K562 (cell line): ENCODE results near the gene PIK3R2. TPM values are rescaled to one million over a fixed set of nuclear protein-coding genes. Genes with fewer than 3 reads are reported as not detected.

Experiments used
- ARID3A ChIP-seq: IDR thresholded peaks from 2 replicates; pipeline ENCODE4 v1.6.1; 2012; ENCODE audit warnings: low read depth, low read length, improper control_type of control experiment, borderline replicate concordance
- C11orf30 ChIP-seq: fragments of 450-650 bp; IDR thresholded peaks from 2 replicates; pipeline ENCODE4 v1.6.1; 2016; ENCODE audit warnings: low read depth, mild to moderate bottlenecking
- CXXC5 ChIP-seq: fragments of 250-450 bp; sonication (Bioruptor Pico); IDR thresholded peaks from 2 replicates; pipeline ENCODE4 v1.8.0; 2022; ENCODE audit warnings: inconsistent platforms, mild to moderate bottlenecking, moderate library complexity
- FOXP4 ChIP-seq: sonication (generic); formaldehyde crosslinking; IDR thresholded peaks from 2 replicates; pipeline ENCODE4 v1.8.0; 2022; ENCODE audit warnings: mild to moderate bottlenecking, missing genetic modification reagents, borderline replicate concordance
- GTF2A2 ChIP-seq: IDR thresholded peaks from 2 replicates; pipeline ENCODE4 v1.6.1; 2016; ENCODE audit warnings: mild to moderate bottlenecking, missing genetic modification characterization, missing compliant biosample characterization
- MLLT1 ChIP-seq, 2 experiments: fragments of 450-650 bp; IDR thresholded peaks; 2 replicates each; pipeline ENCODE4 v1.6.1; 2016
- PKNOX1 ChIP-seq: fragments of 450-650 bp; IDR thresholded peaks from 2 replicates; pipeline ENCODE4 v1.6.1; 2016
- PRMT5 ChIP-seq: sonication (generic); formaldehyde crosslinking; IDR thresholded peaks from 2 replicates; pipeline ENCODE4 v1.5.0; 2020; ENCODE audit warnings: missing genetic modification reagents
- RBFOX2 ChIP-seq: fragments of 200-400 bp; formaldehyde crosslinking; IDR thresholded peaks from 2 replicates; pipeline ENCODE4 v1.6.1; 2017; ENCODE audit warnings: low read depth, mild to moderate bottlenecking, low read length, moderate library complexity
- RFX5 ChIP-seq: IDR thresholded peaks from 2 replicates; pipeline ENCODE4 v1.6.1; 2011; ENCODE audit warnings: low read depth, mild to moderate bottlenecking, improper control_type of control experiment, low read length
- SIN3B ChIP-seq: fragments of 450-650 bp; IDR thresholded peaks from 2 replicates; pipeline ENCODE4 v1.6.1; 2017; ENCODE audit warnings: low read depth, mild to moderate bottlenecking, moderate library complexity
- SP1 ChIP-seq: sonication (generic); formaldehyde crosslinking; IDR thresholded peaks from 2 replicates; pipeline ENCODE4 v1.8.1; 2022; ENCODE audit warnings: mild to moderate bottlenecking, missing genetic modification reagents
- SP2 ChIP-seq: IDR thresholded peaks from 2 replicates; pipeline ENCODE4 v1.6.1; 2011; ENCODE audit warnings: mild to moderate bottlenecking, low read depth, low read length, moderate library complexity; ENCODE audit not compliant: poor library complexity, severe bottlenecking; ENCODE audit errors: extremely low read depth
- YY1 ChIP-seq, 3 experiments: IDR thresholded peaks; 2 replicates each; pipeline ENCODE4 v1.6.1; 2011; ENCODE audit warnings: low read length in 2 of 3, mild to moderate bottlenecking in 2 of 3, moderate library complexity in 2 of 3, borderline replicate concordance in 1 of 3, control low read depth in 1 of 3, low read depth in 1 of 3; ENCODE audit not compliant: insufficient read depth in 3 of 3, insufficient replicate concordance in 2 of 3, control insufficient read depth in 1 of 3, insufficient read length in 1 of 3; ENCODE audit errors: extremely low read depth in 1 of 3
- ZBTB12 ChIP-seq: fragments of 250-450 bp; sonication (Bioruptor Pico); IDR thresholded peaks from 2 replicates; pipeline ENCODE4 v1.4.0; 2020
- ZNF511 ChIP-seq: sonication (generic); formaldehyde crosslinking; IDR thresholded peaks from 2 replicates; pipeline ENCODE4 v1.8.0; 2022; ENCODE audit warnings: mild to moderate bottlenecking, missing genetic modification reagents
- polyA plus RNA-seq, 8 experiments: library from polyadenylated mRNA; depleted of rRNA in 4 of 8; stranded (reverse) in 5 of 8; unstranded in 3 of 8; fragments of >200 nt; fragmentation: Nextera tagmentation in 2 of 8; fragmentation: Illumina TruSeq in 1 of 8; extraction: Ambion mirVana in 2 of 8; extraction: Trizol in 1 of 8; gene quantifications; 2 replicates each; pipeline versions ENCODE4 v1.2.1 to v1.2.3, GENCODE V29; 2011 to 2014; ENCODE audit warnings: inconsistent platforms in 1 of 8, missing spikeins in 1 of 8
- total RNA-seq, 7 experiments: library from RNA; depleted of rRNA in 6 of 7; stranded (reverse); fragments of >200 nt in 6 of 7; fragmentation: Illumina TruSeq in 2 of 7; extraction: Trizol in 2 of 7; gene quantifications; 2 replicates each; pipeline versions ENCODE4 v1.2.1 to v1.2.3, GENCODE V29; 2011 to 2021; ENCODE audit warnings: low replicate concordance in 1 of 7

Gene PIK3R2
- total and polyA plus RNA-seq, 9 of the 15 experiments (the other 6 are each of a cell fraction or from before 2014, with no cell fraction given) = 0.39 to 37.9 (median 5.3) TPM

GRCh38 chr19:18192673-18193387, 39.9 kb downstream of the PIK3R2 start, which contains the start of gene MPV17L2 (continued):
- TF ChIP-seq PKNOX1 (peak; percentile 80), YY1 (IDR thresholded peaks at IDR 0.05; ENCODE audit: borderline replicate concordance in 1 of 3, control insufficient read depth in 1 of 3, extremely low read depth in 1 of 3, insufficient read depth in 3 of 3, insufficient read length in 1 of 3, insufficient replicate concordance in 2 of 3, low read depth in 1 of 3, low read length in 2 of 3) (peak in 2 of 3 experiments; percentile 74 to 83), SIN3B (peak; percentile 83; the same call in 1 of the 2 replicates), C11orf30 (peak; percentile 70; the same call in 1 of the 2 replicates), SP2 (peak; percentile 89), ARID3A (peak; percentile 42; the same call in 1 of the 2 replicates), ZNF511 (CRISPR knock-in tag) (no peak), SP1 (CRISPR knock-in tag) (peak; percentile 99), RBFOX2 (peak; percentile 91), RFX5 (peak; percentile 86), PRMT5 (CRISPR knock-in tag) (no peak), MLLT1 (IDR thresholded peaks at IDR 0.05) (peak in 1 of 2 experiments; percentile 93; a peak in 1 of 4 replicates), CXXC5 (peak; percentile 83), FOXP4 (CRISPR knock-in tag) (no peak), GTF2A2 (tag) (no peak), ZBTB12 (CRISPR knock-in tag) (peak; percentile 77)
